HCT116 (cell line): Measurements from ENCODE around the gene TRIM37.
A peak's percentile ranks its signal among the peaks of the same experiment; 100 is the strongest.

Experiments used
- CEBPB ChIP-seq: IDR thresholded peaks from 2 replicates; pipeline ENCODE4 v1.6.1; 2012; ENCODE audit warnings: low read depth
- EZH2 ChIP-seq: fragments of 200-600 bp; sonication (generic); IDR thresholded peaks from 2 replicates; pipeline ENCODE4 v1.6.1; 2017; ENCODE audit warnings: antibody characterized with exemption, mixed run types
- EZH2phosphoT487 ChIP-seq: fragments of 200-600 bp; IDR thresholded peaks from 2 replicates; pipeline ENCODE4 v1.6.1; 2018; ENCODE audit warnings: antibody characterized with exemption, borderline replicate concordance
- FOSL1 ChIP-seq: IDR thresholded peaks from 2 replicates; pipeline ENCODE4 v1.6.1; 2012; ENCODE audit warnings: low read depth
- RAD21 ChIP-seq: IDR thresholded peaks from 2 replicates; pipeline ENCODE4 v1.6.1; 2012; ENCODE audit warnings: low read depth, mild to moderate bottlenecking
- SIN3A ChIP-seq: IDR thresholded peaks from 2 replicates; pipeline ENCODE4 v1.6.1; 2012; ENCODE audit warnings: low read depth
- SRF ChIP-seq: IDR thresholded peaks from 2 replicates; pipeline ENCODE4 v1.6.1; 2012; ENCODE audit warnings: low read depth
- ZFX ChIP-seq: fragments of 450-650 bp; IDR thresholded peaks from 2 replicates; pipeline ENCODE4 v1.6.1; 2017
- ZNF274 ChIP-seq: fragments of 200-500 bp; sonication (Bioruptor generic); IDR thresholded peaks from 2 replicates; pipeline ENCODE4 v1.6.1; 2014; ENCODE audit warnings: mild to moderate bottlenecking, low read depth, low read length, inconsistent platforms
- TF ChIP-seq, protein P1 (sequence below), 3 experiments: fragments of 200-600 bp in 1 of 3; sonication (generic) in 1 of 3; IDR thresholded peaks in 2 of 3; conservative IDR thresholded peaks in 1 of 3; 2 replicates each; pipeline ENCODE4 v1.5.1; 2012 to 2017; ENCODE audit warnings: low read depth in 2 of 3, low read length in 2 of 3, antibody characterized with exemption in 1 of 3, borderline replicate concordance in 1 of 3, control low read depth in 1 of 3, mild to moderate bottlenecking in 1 of 3, mixed read lengths in 1 of 3, mixed run types in 1 of 3, moderate library complexity in 1 of 3; ENCODE audit not compliant: insufficient read depth in 1 of 3
- TF ChIP-seq, protein P2 (sequence below): IDR thresholded peaks from 2 replicates; pipeline ENCODE4 v1.6.1; 2012; ENCODE audit warnings: low read depth
- TF ChIP-seq, protein P3 (sequence below): IDR thresholded peaks from 2 replicates; pipeline ENCODE4 v1.6.1; 2012

DNA sequence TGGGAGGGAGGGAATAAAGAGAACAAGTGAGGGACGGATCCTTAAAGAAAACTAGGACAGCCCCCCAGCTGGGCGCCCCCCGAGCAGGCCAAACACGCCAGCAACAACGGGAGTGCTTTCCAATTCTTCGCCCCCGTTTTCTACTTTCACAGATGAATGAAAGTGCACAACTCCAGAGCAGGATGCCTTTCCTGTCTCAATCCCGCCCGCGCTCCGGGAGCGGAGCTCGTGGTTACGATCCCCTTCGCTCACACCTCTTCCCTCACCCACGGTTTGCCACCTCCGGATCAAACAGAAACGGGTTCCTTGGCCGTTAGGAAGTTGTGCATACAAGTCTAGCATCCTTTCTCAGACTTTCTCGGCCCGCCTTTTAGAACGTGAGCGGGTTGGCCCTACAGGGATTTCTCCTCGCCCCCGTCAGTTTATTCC is 47.6 kb upstream of the TRIM37 start:
- TF ChIP-seq, protein P1, sequence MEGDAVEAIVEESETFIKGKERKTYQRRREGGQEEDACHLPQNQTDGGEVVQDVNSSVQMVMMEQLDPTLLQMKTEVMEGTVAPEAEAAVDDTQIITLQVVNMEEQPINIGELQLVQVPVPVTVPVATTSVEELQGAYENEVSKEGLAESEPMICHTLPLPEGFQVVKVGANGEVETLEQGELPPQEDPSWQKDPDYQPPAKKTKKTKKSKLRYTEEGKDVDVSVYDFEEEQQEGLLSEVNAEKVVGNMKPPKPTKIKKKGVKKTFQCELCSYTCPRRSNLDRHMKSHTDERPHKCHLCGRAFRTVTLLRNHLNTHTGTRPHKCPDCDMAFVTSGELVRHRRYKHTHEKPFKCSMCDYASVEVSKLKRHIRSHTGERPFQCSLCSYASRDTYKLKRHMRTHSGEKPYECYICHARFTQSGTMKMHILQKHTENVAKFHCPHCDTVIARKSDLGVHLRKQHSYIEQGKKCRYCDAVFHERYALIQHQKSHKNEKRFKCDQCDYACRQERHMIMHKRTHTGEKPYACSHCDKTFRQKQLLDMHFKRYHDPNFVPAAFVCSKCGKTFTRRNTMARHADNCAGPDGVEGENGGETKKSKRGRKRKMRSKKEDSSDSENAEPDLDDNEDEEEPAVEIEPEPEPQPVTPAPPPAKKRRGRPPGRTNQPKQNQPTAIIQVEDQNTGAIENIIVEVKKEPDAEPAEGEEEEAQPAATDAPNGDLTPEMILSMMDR (IDR thresholded peaks at IDR 0.05 in 2 of 3, conservative IDR thresholded peaks at IDR 0.05 in 1 of 3; ENCODE audit: borderline replicate concordance in 1 of 3, insufficient read depth in 1 of 3, low read depth in 2 of 3, low read length in 2 of 3): no peak
- TF ChIP-seq, protein P2, sequence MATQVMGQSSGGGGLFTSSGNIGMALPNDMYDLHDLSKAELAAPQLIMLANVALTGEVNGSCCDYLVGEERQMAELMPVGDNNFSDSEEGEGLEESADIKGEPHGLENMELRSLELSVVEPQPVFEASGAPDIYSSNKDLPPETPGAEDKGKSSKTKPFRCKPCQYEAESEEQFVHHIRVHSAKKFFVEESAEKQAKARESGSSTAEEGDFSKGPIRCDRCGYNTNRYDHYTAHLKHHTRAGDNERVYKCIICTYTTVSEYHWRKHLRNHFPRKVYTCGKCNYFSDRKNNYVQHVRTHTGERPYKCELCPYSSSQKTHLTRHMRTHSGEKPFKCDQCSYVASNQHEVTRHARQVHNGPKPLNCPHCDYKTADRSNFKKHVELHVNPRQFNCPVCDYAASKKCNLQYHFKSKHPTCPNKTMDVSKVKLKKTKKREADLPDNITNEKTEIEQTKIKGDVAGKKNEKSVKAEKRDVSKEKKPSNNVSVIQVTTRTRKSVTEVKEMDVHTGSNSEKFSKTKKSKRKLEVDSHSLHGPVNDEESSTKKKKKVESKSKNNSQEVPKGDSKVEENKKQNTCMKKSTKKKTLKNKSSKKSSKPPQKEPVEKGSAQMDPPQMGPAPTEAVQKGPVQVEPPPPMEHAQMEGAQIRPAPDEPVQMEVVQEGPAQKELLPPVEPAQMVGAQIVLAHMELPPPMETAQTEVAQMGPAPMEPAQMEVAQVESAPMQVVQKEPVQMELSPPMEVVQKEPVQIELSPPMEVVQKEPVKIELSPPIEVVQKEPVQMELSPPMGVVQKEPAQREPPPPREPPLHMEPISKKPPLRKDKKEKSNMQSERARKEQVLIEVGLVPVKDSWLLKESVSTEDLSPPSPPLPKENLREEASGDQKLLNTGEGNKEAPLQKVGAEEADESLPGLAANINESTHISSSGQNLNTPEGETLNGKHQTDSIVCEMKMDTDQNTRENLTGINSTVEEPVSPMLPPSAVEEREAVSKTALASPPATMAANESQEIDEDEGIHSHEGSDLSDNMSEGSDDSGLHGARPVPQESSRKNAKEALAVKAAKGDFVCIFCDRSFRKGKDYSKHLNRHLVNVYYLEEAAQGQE: no peak
- no peak for TF ChIP-seq ZNF274
- TF ChIP-seq SRF: no peak
- no peak for TF ChIP-seq RAD21
- no peak for TF ChIP-seq FOSL1
- no peak for TF ChIP-seq SIN3A
- no peak for TF ChIP-seq CEBPB
- TF ChIP-seq, protein P3, sequence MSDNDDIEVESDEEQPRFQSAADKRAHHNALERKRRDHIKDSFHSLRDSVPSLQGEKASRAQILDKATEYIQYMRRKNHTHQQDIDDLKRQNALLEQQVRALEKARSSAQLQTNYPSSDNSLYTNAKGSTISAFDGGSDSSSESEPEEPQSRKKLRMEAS: no peak; the same call in 1 of the 2 replicates
- TF ChIP-seq ZFX: peak; percentile 60; the same call in 1 of the 2 replicates
- no peak for TF ChIP-seq EZH2phosphoT487
- no peak for TF ChIP-seq EZH2
